ENCODE measurements around the gene KCNE2. TPM values are rescaled to one million over a fixed set of nuclear protein-coding genes. Genes with fewer than 3 reads are reported as not detected.

Gene KCNE2
- total and polyA plus RNA-seq, 2 donors (not counting 1 experiment from before 2014, with no cell fraction given), result not detected

GRCh38 chr21:34364921-34365320 is 1.1 kb downstream of the KCNE2 start:
- H3K4me2 ChIP-seq (replicated peaks; ENCODE audit: low read depth, low read length, poor library complexity, severe bottlenecking), result no peak overlapping the region
- peaks cover 4% of the 10 kb centered on the region in 2 donors for H3K4me1 ChIP-seq (ENCODE audit: control insufficient read depth in 2 of 2, insufficient read depth in 2 of 2, low read length in 2 of 2)
- POLR2A ChIA-PET, result no interaction called here
- no peaks in the 10 kb centered on the region for H3K9me3 Mint-ChIP-seq (ENCODE audit: insufficient read depth)
- H3K4me1 Mint-ChIP-seq, result peaks cover 6% of the 10 kb centered on the region
- CTCF ChIA-PET, result interaction anchor here (0.6 to 2.5 kb wide), 3 partner anchors 266 to 444 kb away, joined by 4 to 14 read pairs (median 8); no protein-coding TSS in a partner anchor
- DNase-seq (no peak), ATAC-seq (ENCODE audit: low read depth) (no peak)
- no peak overlapping the region for H3K4me3 ChIP-seq (ENCODE audit: control extremely low read depth in 1 of 5, extremely low read depth in 1 of 5, insufficient read depth in 1 of 5, low read depth in 2 of 5, low read length in 4 of 5)
- H3K27ac ChIP-seq (ENCODE audit: low read length in 2 of 2), result no peak overlapping the region
- no peaks in the 10 kb centered on the region for H4K20me1 ChIP-seq (ENCODE audit: control insufficient read depth, insufficient read depth, low read length, poor library complexity, severe bottlenecking)
- no peak overlapping the region for H3K9ac ChIP-seq (ENCODE audit: low read length)
- no peak overlapping the region for H3K4me3 Mint-ChIP-seq
- H3K36me3 ChIP-seq (replicated peaks in 1 of 2; ENCODE audit: control extremely low read depth in 1 of 2, control insufficient read depth in 1 of 2, extremely low read depth in 1 of 2, insufficient read depth in 2 of 2, low read length in 1 of 2), result no peaks in the 10 kb centered on the region
- H3K27me3 ChIP-seq (replicated peaks in 1 of 4; ENCODE audit: control extremely low read depth in 1 of 4, control insufficient read depth in 3 of 4, insufficient read depth in 4 of 4, low read length in 3 of 4), result peaks cover 0 to 5% (median 0%) of the 10 kb centered on the region in 4 experiments
- no peak overlapping the region for H2AFZ ChIP-seq (ENCODE audit: insufficient read depth, low read depth, low read length, poor library complexity, severe bottlenecking)
- intact Hi-C loops (cut with micrococcal nuclease), result no loop called here
- no peaks in the 10 kb centered on the region for H3K9me3 ChIP-seq (ENCODE audit: control extremely low read depth in 1 of 3, control insufficient read depth in 2 of 3, insufficient read depth in 1 of 3, low read length in 2 of 3)
- H3K27me3 Mint-ChIP-seq, result peaks cover 22% of the 10 kb centered on the region
- TF ChIP-seq EZH2 (IDR thresholded peaks at IDR 0.05; ENCODE audit: borderline replicate concordance, insufficient read depth, low read depth, low read length, poor library complexity, severe bottlenecking), result no peak
- no peak for TF ChIP-seq CTCF (IDR thresholded peaks at IDR 0.05)
- no peak overlapping the region for H3K27ac Mint-ChIP-seq
- H3K79me2 ChIP-seq (ENCODE audit: control insufficient read depth, insufficient read depth, low read length), result no peaks in the 10 kb centered on the region

- 94% methylated on average over 3 of the region's 6 CpGs for WGBS (ENCODE audit: insufficient coverage)
- POLR2A ChIA-PET, result no interaction called here
- intact Hi-C loops (cut with micrococcal nuclease), result no loop called here
- Histone ChIP-seq H2AFZ (ENCODE audit: insufficient read depth, low read depth, low read length, poor library complexity, severe bottlenecking) (no peak overlapping the region), H3K27ac (ENCODE audit: low read length in 2 of 2) (no peak overlapping the region), H3K9ac (ENCODE audit: low read length) (no peak overlapping the region), H3K4me1 (ENCODE audit: control insufficient read depth in 2 of 2, insufficient read depth in 2 of 2, low read length in 2 of 2) (peaks cover 4% of the 10 kb centered on the region in 2 donors), H4K20me1 (ENCODE audit: control insufficient read depth, insufficient read depth, low read length, poor library complexity, severe bottlenecking) (no peaks in the 10 kb centered on the region), H3K79me2 (ENCODE audit: control insufficient read depth, insufficient read depth, low read length) (no peaks in the 10 kb centered on the region), H3K9me3 (ENCODE audit: control extremely low read depth in 1 of 3, control insufficient read depth in 2 of 3, insufficient read depth in 1 of 3, low read length in 2 of 3) (no peaks in the 10 kb centered on the region), H3K4me2 (replicated peaks; ENCODE audit: low read depth, low read length, poor library complexity, severe bottlenecking) (no peak overlapping the region), H3K27me3 (replicated peaks in 1 of 4; ENCODE audit: control extremely low read depth in 1 of 4, control insufficient read depth in 3 of 4, insufficient read depth in 4 of 4, low read length in 3 of 4) (peaks cover 0 to 4% (median 0%) of the 10 kb centered on the region in 4 experiments), H3K4me3 (ENCODE audit: control extremely low read depth in 1 of 5, extremely low read depth in 1 of 5, insufficient read depth in 1 of 5, low read depth in 2 of 5, low read length in 4 of 5) (no peak overlapping the region), H3K36me3 (replicated peaks in 1 of 2; ENCODE audit: control extremely low read depth in 1 of 2, control insufficient read depth in 1 of 2, extremely low read depth in 1 of 2, insufficient read depth in 2 of 2, low read length in 1 of 2) (no peaks in the 10 kb centered on the region)
- TF ChIP-seq EZH2 (IDR thresholded peaks at IDR 0.05; ENCODE audit: borderline replicate concordance, insufficient read depth, low read depth, low read length, poor library complexity, severe bottlenecking) (no peak), CTCF (IDR thresholded peaks at IDR 0.05) (no peak)
- Mint-ChIP-seq H3K27me3 (peaks cover 25% of the 10 kb centered on the region), H3K4me1 (peaks cover 6% of the 10 kb centered on the region), H3K9me3 (ENCODE audit: insufficient read depth) (no peaks in the 10 kb centered on the region), H3K27ac (no peak overlapping the region), H3K4me3 (no peak overlapping the region)
- ATAC-seq (ENCODE audit: low read depth) (no peak), DNase-seq (no peak)
- CTCF ChIA-PET, result interaction anchor here (2.2 to 3.8 kb wide), 4 partner anchors 17 to 442 kb away, joined by 8 to 24 read pairs (median 16); no protein-coding TSS in a partner anchor
These were observed 2.0 kb downstream of the KCNE2 start for GRCh38 chr21:34365809-34366208.

All from B cell (primary cell).